GM23248 (cell line): ENCODE measurements around the gene FGD5. TPM values are rescaled to one million over a fixed set of nuclear protein-coding genes. Genes with fewer than 3 reads are reported as not detected.
A peak's percentile ranks its signal among the peaks of the same experiment; 100 is the strongest.

Experiments used
- DNase-seq: peaks from one replicate; pipeline ENCODE4 v3.0.0-alpha.2; 2015
- H2AFZ ChIP-seq: fragments of 200-600 bp; sonication (generic); 2 replicates; pipeline ENCODE4 v1.6.1; 2016; ENCODE audit warnings: antibody characterized with exemption
- H3F3A ChIP-seq: fragments of 200-600 bp; sonication (generic); 2 replicates; pipeline ENCODE4 v1.6.1; 2016; ENCODE audit warnings: mild to moderate bottlenecking, antibody characterized with exemption, mixed run types; ENCODE audit not compliant: insufficient read depth
- H3K27ac ChIP-seq: fragments of 200-600 bp; sonication (generic); 2 replicates; pipeline ENCODE4 v1.5.1; 2016; ENCODE audit warnings: mild to moderate bottlenecking
- H3K27me3 ChIP-seq: fragments of 200-600 bp; sonication (generic); replicated peaks from 2 replicates; pipeline ENCODE4 v1.6.1; 2016; ENCODE audit warnings: mild to moderate bottlenecking; ENCODE audit not compliant: insufficient read depth
- H3K36me3 ChIP-seq: fragments of 200-600 bp; sonication (generic); 2 replicates; pipeline ENCODE4 v1.6.1; 2016; ENCODE audit warnings: low read depth, mild to moderate bottlenecking
- H3K4me1 ChIP-seq: fragments of 200-600 bp; sonication (generic); 2 replicates; pipeline ENCODE4 v1.6.1; 2016; ENCODE audit warnings: mild to moderate bottlenecking; ENCODE audit not compliant: insufficient read depth
- H3K4me2 ChIP-seq: fragments of 200-600 bp; sonication (generic); one replicate; pipeline ENCODE4 v1.6.1; 2016; ENCODE audit warnings: mild to moderate bottlenecking; ENCODE audit not compliant: unreplicated experiment
- H3K4me3 ChIP-seq: fragments of 200-600 bp; sonication (generic); 2 replicates; pipeline ENCODE4 v1.5.1; 2016; ENCODE audit warnings: mild to moderate bottlenecking
- H3K79me2 ChIP-seq: fragments of 200-600 bp; sonication (generic); 2 replicates; pipeline ENCODE4 v1.6.1; 2016; ENCODE audit warnings: mild to moderate bottlenecking; ENCODE audit not compliant: insufficient read depth
- H3K9ac ChIP-seq: fragments of 200-600 bp; sonication (generic); 2 replicates; pipeline ENCODE4 v1.6.1; 2016; ENCODE audit warnings: mild to moderate bottlenecking
- H3K9me2 ChIP-seq: fragments of 200-600 bp; sonication (generic); 2 replicates; pipeline ENCODE4 v1.6.1; 2016; ENCODE audit warnings: mixed run types, mild to moderate bottlenecking, moderate library complexity; ENCODE audit not compliant: insufficient read depth
- H3K9me3 ChIP-seq: fragments of 200-600 bp; sonication (generic); one replicate; pipeline ENCODE4 v1.6.1; 2017; ENCODE audit warnings: low read depth
- H4K20me1 ChIP-seq: fragments of 200-600 bp; sonication (generic); 2 replicates; pipeline ENCODE4 v1.6.0; 2016; ENCODE audit not compliant: insufficient read depth
- EZH2 ChIP-seq: fragments of 200-600 bp; sonication (generic); IDR thresholded peaks from 2 replicates; pipeline ENCODE4 v1.6.1; 2018; ENCODE audit warnings: antibody characterized with exemption, mild to moderate bottlenecking; ENCODE audit not compliant: insufficient read depth, poor library complexity, severe bottlenecking
- EZH2phosphoT487 ChIP-seq: fragments of 200-600 bp; sonication (generic); IDR thresholded peaks from 2 replicates; pipeline ENCODE4 v1.6.1; 2018; ENCODE audit warnings: antibody characterized with exemption, moderate library complexity, mild to moderate bottlenecking, low read depth; ENCODE audit not compliant: insufficient read depth
- WGBS, 2 experiments: methylation state at CpG; one replicate each; pipeline ENCODE4 v1.1.6; 2015 to 2017; ENCODE audit warnings: low lambda C conversion rate in 2 of 2, low coverage in 1 of 2; ENCODE audit errors: missing lambda C conversion rate in 2 of 2; 5-methylcytosine and 5-hydroxymethylcytosine counted together
- in situ Hi-C: fragments of 300-500 bp; cut with MboI; formaldehyde crosslinking; loops from 2 replicates; pipeline ENCODE4 v1.15.0; 2020
- polyA plus RNA-seq: library from polyadenylated mRNA; unstranded; fragments of >200 nt; fragmentation: Nextera tagmentation; extraction: Ambion mirVana; gene quantifications from 2 replicates; pipeline ENCODE4 v1.2.1, GENCODE V29; 2016
- total RNA-seq: library from RNA; depleted of rRNA; stranded (reverse); fragments of >200 nt; shearing (Covaris generic); gene quantifications from 2 replicates; pipeline ENCODE4 v1.2.3, GENCODE V29; 2014

The FGD5 gene
- total and polyA plus RNA-seq, 2 experiments from 2014 or later = not detected

DNA sequence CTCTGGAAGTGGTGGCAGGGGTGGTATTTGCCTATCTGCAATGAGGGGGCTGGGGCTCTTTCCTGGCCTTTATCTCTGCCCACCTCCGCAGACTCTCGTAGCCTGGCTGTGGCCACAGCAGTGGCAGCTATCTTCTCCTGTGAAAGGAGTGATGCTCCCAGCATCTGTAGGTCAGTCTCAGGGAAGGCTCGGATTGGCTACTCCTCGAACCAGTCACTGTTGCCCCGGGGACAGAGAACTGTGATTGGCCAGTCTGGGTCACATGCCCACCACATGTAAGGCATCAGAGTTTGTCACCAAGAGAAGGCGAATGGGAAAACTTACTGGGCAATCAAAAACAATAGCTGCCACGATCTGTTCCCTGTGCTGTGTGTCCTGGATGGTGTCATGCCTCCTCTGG, 30.1 kb upstream of the FGD5 start:
- Histone ChIP-seq H3K27ac (no peak overlapping the region), H3K4me1 (no peaks in the 10 kb centered on the region), H3K4me3 (no peak overlapping the region), H3K79me2 (no peaks in the 10 kb centered on the region), H3K36me3 (no peaks in the 10 kb centered on the region), H3K9me3 (no peaks in the 10 kb centered on the region), H3K4me2 (no peak overlapping the region), H4K20me1 (no peaks in the 10 kb centered on the region), H3F3A (no peaks in the 10 kb centered on the region), H3K9me2 (no peaks in the 10 kb centered on the region), H3K27me3 (peaks cover 14% of the 10 kb centered on the region), H2AFZ (no peak overlapping the region), H3K9ac (no peak overlapping the region)
- DNase-seq = no peak
- in situ Hi-C loops = no loop called here
- TF ChIP-seq EZH2phosphoT487 (no peak), EZH2 (no peak)
- 70 to 73% methylated on average over 7 of the region's 7 CpGs for WGBS, 2 experiments

DNA sequence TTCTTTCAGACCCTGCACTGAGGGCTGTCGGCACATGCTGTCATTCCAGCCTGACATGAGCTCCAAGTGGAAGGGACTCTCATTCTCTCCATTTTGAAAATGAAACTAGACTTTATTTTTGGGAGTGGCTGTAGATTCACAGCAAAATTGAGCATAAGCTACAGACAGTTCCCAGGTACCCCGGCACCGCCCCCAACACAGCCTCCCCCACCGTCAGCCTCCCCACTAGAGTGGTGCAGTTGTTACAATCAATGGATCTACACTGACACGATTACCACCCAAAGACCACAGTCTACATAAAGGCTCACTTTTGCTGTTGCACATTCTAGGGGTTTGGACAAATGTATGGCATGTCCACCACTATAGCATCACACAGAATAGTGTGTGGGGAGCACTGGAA, 29.5 kb upstream of the FGD5 start:
- no peak for DNase-seq
- no peaks in the 10 kb centered on the region for H3K79me2 ChIP-seq
- H2AFZ ChIP-seq = no peak overlapping the region
- H3F3A ChIP-seq = no peaks in the 10 kb centered on the region
- 62 to 70% methylated on average over 5 of the region's 5 CpGs for WGBS, 2 experiments
- H3K4me3 ChIP-seq = no peak overlapping the region
- no peaks in the 10 kb centered on the region for H3K9me2 ChIP-seq
- no peak overlapping the region for H3K27ac ChIP-seq
- no peaks in the 10 kb centered on the region for H3K36me3 ChIP-seq
- H3K9ac ChIP-seq = no peak overlapping the region
- no peaks in the 10 kb centered on the region for H4K20me1 ChIP-seq
- TF ChIP-seq EZH2 (no peak), EZH2phosphoT487 (no peak)
- no peaks in the 10 kb centered on the region for H3K4me1 ChIP-seq
- in situ Hi-C loops = no loop called here
- H3K4me2 ChIP-seq = no peak overlapping the region
- H3K27me3 ChIP-seq = peaks cover 14% of the 10 kb centered on the region
- no peaks in the 10 kb centered on the region for H3K9me3 ChIP-seq

DNA sequence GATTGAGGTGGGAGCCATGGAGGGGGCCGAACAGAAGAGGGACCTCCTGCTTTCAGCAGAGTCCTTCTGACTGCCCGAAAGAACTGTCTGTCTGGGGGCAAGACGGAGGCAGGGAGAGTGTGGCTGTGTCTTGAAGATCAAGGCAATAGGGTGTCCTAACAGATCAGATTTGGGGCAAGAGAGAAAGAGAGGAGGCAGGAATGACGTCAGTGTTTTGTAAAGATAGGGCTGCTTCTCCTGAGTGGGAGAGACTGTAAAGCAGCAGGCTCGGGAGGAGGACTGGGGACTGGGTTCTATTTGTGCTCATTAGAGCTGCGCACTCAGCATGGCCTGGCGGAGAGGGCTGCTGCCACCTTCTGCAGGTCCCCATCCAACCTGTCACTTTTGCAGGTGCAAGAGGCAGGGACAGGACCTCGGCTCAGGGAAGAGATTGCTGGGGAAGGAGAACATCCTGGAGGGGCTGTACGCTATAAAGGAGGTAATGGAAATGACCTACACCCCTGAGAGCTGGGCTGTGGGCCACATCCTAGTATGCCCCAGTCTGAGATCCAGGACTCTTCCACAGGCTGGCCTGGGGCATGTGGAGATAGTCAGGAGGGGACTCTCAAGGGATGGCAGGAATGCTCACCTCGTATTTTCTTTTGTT, 29.0 kb upstream of the FGD5 start:
- Histone ChIP-seq H3K4me3 (no peak overlapping the region), H3K27ac (no peak overlapping the region), H3K9me3 (no peaks in the 10 kb centered on the region), H3K9me2 (no peaks in the 10 kb centered on the region), H3K4me2 (no peak overlapping the region), H3K79me2 (no peaks in the 10 kb centered on the region), H3K4me1 (no peaks in the 10 kb centered on the region), H2AFZ (no peak overlapping the region), H3K36me3 (no peaks in the 10 kb centered on the region), H3K9ac (no peak overlapping the region), H4K20me1 (no peaks in the 10 kb centered on the region), H3F3A (no peaks in the 10 kb centered on the region), H3K27me3 (peaks cover 14% of the 10 kb centered on the region)
- DNase-seq = no peak
- 47 to 48% methylated on average over 10 of the region's 10 CpGs for WGBS, 2 experiments
- TF ChIP-seq EZH2phosphoT487 (no peak), EZH2 (no peak)
- in situ Hi-C loops = no loop called here

DNA sequence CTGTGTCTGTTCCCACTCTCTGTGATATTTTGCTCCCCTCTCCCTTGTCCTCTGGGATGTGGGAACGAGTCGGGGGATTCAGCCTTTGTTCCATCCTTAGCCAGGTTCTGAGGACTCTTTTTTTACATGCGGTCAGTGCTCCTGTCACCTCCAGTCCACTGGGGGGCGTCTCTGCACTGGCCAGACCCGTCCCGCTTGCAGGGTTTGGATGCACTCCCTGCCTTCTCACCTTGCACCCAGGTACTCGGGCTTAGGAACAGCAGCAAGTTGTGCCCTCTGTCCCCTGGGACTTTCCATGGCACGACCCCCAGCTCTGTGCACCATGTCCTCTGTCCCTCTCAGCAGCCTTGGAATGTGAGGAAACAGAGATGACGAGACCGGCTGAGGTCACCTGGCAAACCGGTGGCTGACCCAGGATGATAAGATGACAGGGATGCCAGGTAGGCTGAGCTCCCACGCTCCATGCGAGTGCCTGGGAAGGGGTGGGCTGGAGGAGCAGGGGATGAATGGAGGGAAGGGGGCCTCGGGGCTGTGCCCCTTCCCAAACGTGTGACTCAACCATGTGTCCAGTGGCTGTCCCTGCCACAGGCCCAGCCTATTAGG, 27.3 kb upstream of the FGD5 start:
- no peaks in the 10 kb centered on the region for H3K9me3 ChIP-seq
- H3F3A ChIP-seq = no peaks in the 10 kb centered on the region
- H3K9ac ChIP-seq = no peak overlapping the region
- H3K4me3 ChIP-seq = no peak overlapping the region
- in situ Hi-C loops = no loop called here
- peaks cover 25% of the 10 kb centered on the region for H3K27me3 ChIP-seq
- H3K79me2 ChIP-seq = no peaks in the 10 kb centered on the region
- WGBS, 2 experiments = 10% methylated on average over 14 to 15 of the region's 15 CpGs
- peak; percentile 64 for DNase-seq
- no peak for TF ChIP-seq EZH2phosphoT487
- TF ChIP-seq EZH2 = no peak
- no peak overlapping the region for H3K27ac ChIP-seq
- H3K9me2 ChIP-seq = no peaks in the 10 kb centered on the region
- H2AFZ ChIP-seq = no peak overlapping the region
- no peaks in the 10 kb centered on the region for H3K4me1 ChIP-seq
- H3K4me2 ChIP-seq = no peak overlapping the region
- no peaks in the 10 kb centered on the region for H3K36me3 ChIP-seq
- no peaks in the 10 kb centered on the region for H4K20me1 ChIP-seq
